HepG2 (cell line): Measurements from ENCODE around the gene ESRP2. TPM values are rescaled to one million over a fixed set of nuclear protein-coding genes. Genes with fewer than 3 reads are reported as not detected.

Experiments
- ASH2L ChIP-seq: fragments of 300-600, 200-600 bp; sonication (generic); IDR thresholded peaks from 2 replicates; pipeline ENCODE4 v1.7.0; 2017; ENCODE audit warnings: low read depth, mild to moderate bottlenecking, moderate library complexity, mixed read lengths, low read length; ENCODE audit not compliant: insufficient read length
- HNRNPL ChIP-seq: fragments of 200-400 bp; formaldehyde crosslinking; IDR thresholded peaks from 2 replicates; pipeline ENCODE4 v1.6.1; 2017; ENCODE audit warnings: mild to moderate bottlenecking, low read depth, low read length
- MYNN ChIP-seq: sonication (generic); formaldehyde crosslinking; IDR thresholded peaks from 2 replicates; pipeline ENCODE4 v1.4.0; 2020; ENCODE audit warnings: mild to moderate bottlenecking, low read depth, missing genetic modification reagents
- NFE2 ChIP-seq: sonication (generic); formaldehyde crosslinking; IDR thresholded peaks from 2 replicates; pipeline ENCODE4 v1.4.0; 2020; ENCODE audit warnings: missing genetic modification reagents
- RAD51 ChIP-seq: fragments of 450-650 bp; IDR thresholded peaks from 2 replicates; pipeline ENCODE4 v1.6.1; 2016; ENCODE audit warnings: borderline replicate concordance
- RCOR2 ChIP-seq: IDR thresholded peaks from 2 replicates; pipeline ENCODE4 v1.6.1; 2016; ENCODE audit warnings: missing biosample characterization, missing genetic modification reagents
- ZBTB38 ChIP-seq: sonication (generic); formaldehyde crosslinking; IDR thresholded peaks from 2 replicates; pipeline ENCODE4 v1.5.1; 2020; ENCODE audit warnings: mild to moderate bottlenecking, missing genetic modification reagents
- ZFP36L2 ChIP-seq: sonication (generic); formaldehyde crosslinking; IDR thresholded peaks from 2 replicates; pipeline ENCODE4 v1.4.0; 2020; ENCODE audit warnings: missing genetic modification reagents
- ZNF256 ChIP-seq: sonication (generic); formaldehyde crosslinking; conservative IDR thresholded peaks from 2 replicates; pipeline ENCODE4 v1.4.0; 2020; ENCODE audit warnings: missing genetic modification reagents
- ZNF329 ChIP-seq: sonication (generic); formaldehyde crosslinking; IDR thresholded peaks from 2 replicates; pipeline ENCODE4 v1.9.0; 2021; ENCODE audit warnings: low read depth, mild to moderate bottlenecking, missing genetic modification reagents
- ZNF550 ChIP-seq: sonication (generic); formaldehyde crosslinking; IDR thresholded peaks from 2 replicates; pipeline ENCODE4 v1.4.0; 2020; ENCODE audit warnings: mild to moderate bottlenecking, missing genetic modification reagents, borderline replicate concordance
- ZNF607 ChIP-seq: sonication (generic); formaldehyde crosslinking; IDR thresholded peaks from 2 replicates; pipeline ENCODE4 v1.5.1; 2020; ENCODE audit warnings: missing genetic modification reagents, mild to moderate bottlenecking, borderline replicate concordance
- ZNF781 ChIP-seq: sonication (generic); formaldehyde crosslinking; IDR thresholded peaks from 2 replicates; pipeline ENCODE4 v1.5.1; 2020; ENCODE audit warnings: borderline replicate concordance, mild to moderate bottlenecking, missing genetic modification reagents; ENCODE audit errors: not compliant biosample characterization
- ZNF841 ChIP-seq: sonication (generic); formaldehyde crosslinking; IDR thresholded peaks from 2 replicates; pipeline ENCODE4 v1.8.1; 2023; ENCODE audit warnings: missing genetic modification reagents, borderline replicate concordance
- ZNF883 ChIP-seq: sonication (generic); formaldehyde crosslinking; IDR thresholded peaks from 2 replicates; pipeline ENCODE4 v1.5.1; 2020; ENCODE audit warnings: mild to moderate bottlenecking, missing genetic modification reagents; ENCODE audit errors: not compliant biosample characterization
- polyA plus RNA-seq, 8 experiments: library from polyadenylated mRNA; depleted of rRNA in 3 of 8; stranded (reverse) in 7 of 8; unstranded in 1 of 8; fragments of >200 nt; fragmentation: Illumina TruSeq in 4 of 8; extraction: Trizol in 4 of 8; gene quantifications; 2 replicates each; pipeline versions ENCODE4 v1.2.1 to v1.2.3, GENCODE V29; 2011 to 2016; ENCODE audit warnings: low read depth in 4 of 8, missing spikeins in 1 of 8, mixed read lengths in 1 of 8; ENCODE audit not compliant: insufficient read depth in 1 of 8
- total RNA-seq, 5 experiments: library from RNA; depleted of rRNA; stranded (reverse); fragments of >200 nt; fragmentation: Illumina TruSeq; extraction: Trizol; gene quantifications; 2 replicates each; pipeline ENCODE4 v1.2.3, GENCODE V29; 2016; ENCODE audit warnings: low read depth in 1 of 5
- TF ChIP-seq, protein P1 (sequence below): sonication (generic); formaldehyde crosslinking; IDR thresholded peaks from 2 replicates; pipeline ENCODE4 v1.8.0; 2022; ENCODE audit warnings: mild to moderate bottlenecking, missing genetic modification reagents; ENCODE audit not compliant: insufficient replicate concordance
- TF ChIP-seq, protein P2 (sequence below): sonication (generic); formaldehyde crosslinking; IDR thresholded peaks from 2 replicates; pipeline ENCODE4 v1.5.1; 2020; ENCODE audit warnings: mild to moderate bottlenecking, missing genetic modification reagents, borderline replicate concordance
- TF ChIP-seq, protein P3 (sequence below): sonication (generic); formaldehyde crosslinking; IDR thresholded peaks from 2 replicates; pipeline ENCODE4 v1.4.0; 2020; ENCODE audit warnings: missing genetic modification reagents, mild to moderate bottlenecking, borderline replicate concordance
- TF ChIP-seq, protein P4 (sequence below): sonication (generic); formaldehyde crosslinking; IDR thresholded peaks from 2 replicates; pipeline ENCODE4 v1.9.0; 2022; ENCODE audit warnings: low read depth, missing genetic modification reagents
- TF ChIP-seq, protein P5 (sequence below): sonication (generic); formaldehyde crosslinking; IDR thresholded peaks from 2 replicates; pipeline ENCODE4 v1.5.0; 2020; ENCODE audit warnings: mild to moderate bottlenecking, missing genetic modification reagents, moderate library complexity

ESRP2 gene
- total and polyA plus RNA-seq, 2 of the 13 experiments (the other 11 are each of a cell fraction or from before 2014, with no cell fraction given), result 21.1 to 32.4 TPM

DNA sequence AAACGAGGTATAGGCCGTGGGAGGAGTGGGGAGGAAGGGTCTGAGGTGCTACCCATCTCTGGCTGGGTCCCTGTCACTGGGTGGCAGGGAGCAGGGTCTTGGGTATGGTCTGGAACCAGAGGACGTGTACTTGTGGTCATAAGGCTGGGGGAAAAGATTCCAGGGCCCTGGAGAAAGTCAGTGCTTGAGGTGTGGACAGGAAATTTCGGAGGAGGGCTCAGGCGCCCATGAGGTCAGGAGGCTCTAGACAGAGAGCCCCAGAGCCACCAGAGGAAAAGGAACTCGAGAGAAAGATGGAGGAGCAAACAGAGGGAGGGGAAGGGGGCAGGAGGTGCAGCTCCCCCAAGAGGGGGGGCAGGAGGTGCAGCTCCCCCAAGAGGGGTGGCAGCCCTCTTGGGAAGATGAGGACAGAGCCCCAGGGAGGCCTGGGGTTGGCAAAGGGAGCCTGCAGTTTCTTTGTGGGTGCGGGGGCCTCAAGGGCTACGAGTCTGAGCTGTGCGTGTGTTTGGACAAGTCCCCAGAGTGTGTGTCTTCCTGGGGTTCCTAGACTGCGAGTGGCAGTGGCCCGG, 27.7 kb upstream of the ESRP2 start (continued):
- TF ChIP-seq ZNF256, result no peak
- TF ChIP-seq, protein P1, sequence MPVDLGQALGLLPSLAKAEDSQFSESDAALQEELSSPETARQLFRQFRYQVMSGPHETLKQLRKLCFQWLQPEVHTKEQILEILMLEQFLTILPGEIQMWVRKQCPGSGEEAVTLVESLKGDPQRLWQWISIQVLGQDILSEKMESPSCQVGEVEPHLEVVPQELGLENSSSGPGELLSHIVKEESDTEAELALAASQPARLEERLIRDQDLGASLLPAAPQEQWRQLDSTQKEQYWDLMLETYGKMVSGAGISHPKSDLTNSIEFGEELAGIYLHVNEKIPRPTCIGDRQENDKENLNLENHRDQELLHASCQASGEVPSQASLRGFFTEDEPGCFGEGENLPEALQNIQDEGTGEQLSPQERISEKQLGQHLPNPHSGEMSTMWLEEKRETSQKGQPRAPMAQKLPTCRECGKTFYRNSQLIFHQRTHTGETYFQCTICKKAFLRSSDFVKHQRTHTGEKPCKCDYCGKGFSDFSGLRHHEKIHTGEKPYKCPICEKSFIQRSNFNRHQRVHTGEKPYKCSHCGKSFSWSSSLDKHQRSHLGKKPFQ (CRISPR knock-in tag), result no peak
- TF ChIP-seq ZNF329 (CRISPR knock-in tag), result no peak
- TF ChIP-seq MYNN (CRISPR knock-in tag), result 0 out of 2 replicates have a peak, but pooled peaks have one; percentile 39
- TF ChIP-seq HNRNPL, result 0 out of 2 replicates have a peak, but pooled peaks have one; percentile 29
- 0 out of 2 replicates have a peak, but pooled peaks have one; percentile 31 for TF ChIP-seq RCOR2
- TF ChIP-seq ZFP36L2 (CRISPR knock-in tag), result no peak
- TF ChIP-seq ZNF781, result peak; percentile 55
- TF ChIP-seq ASH2L, result no peak
- TF ChIP-seq, protein P2, sequence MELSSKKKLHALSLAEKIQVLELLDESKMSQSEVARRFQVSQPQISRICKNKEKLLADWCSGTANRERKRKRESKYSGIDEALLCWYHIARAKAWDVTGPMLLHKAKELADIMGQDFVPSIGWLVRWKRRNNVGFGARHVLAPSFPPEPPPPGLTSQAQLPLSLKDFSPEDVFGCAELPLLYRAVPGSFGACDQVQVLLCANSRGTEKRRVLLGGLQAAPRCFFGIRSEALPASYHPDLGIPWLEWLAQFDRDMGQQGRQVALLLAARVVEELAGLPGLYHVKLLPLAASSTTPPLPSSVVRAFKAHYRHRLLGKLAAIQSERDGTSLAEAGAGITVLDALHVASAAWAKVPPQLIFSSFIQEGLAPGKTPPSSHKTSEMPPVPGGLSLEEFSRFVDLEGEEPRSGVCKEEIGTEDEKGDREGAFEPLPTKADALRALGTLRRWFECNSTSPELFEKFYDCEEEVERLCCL (CRISPR knock-in tag), result 0 out of 2 replicates have a peak, but pooled peaks have one; percentile 35
- TF ChIP-seq ZNF550 (CRISPR knock-in tag), result 0 out of 2 replicates have a peak, but pooled peaks have one; percentile 38
- TF ChIP-seq ZBTB38 (CRISPR knock-in tag), result 0 out of 2 replicates have a peak, but pooled peaks have one; percentile 4
- no peak for TF ChIP-seq ZNF883 (CRISPR knock-in tag)
- no peak for TF ChIP-seq ZNF607 (CRISPR knock-in tag)
- TF ChIP-seq, protein P3, sequence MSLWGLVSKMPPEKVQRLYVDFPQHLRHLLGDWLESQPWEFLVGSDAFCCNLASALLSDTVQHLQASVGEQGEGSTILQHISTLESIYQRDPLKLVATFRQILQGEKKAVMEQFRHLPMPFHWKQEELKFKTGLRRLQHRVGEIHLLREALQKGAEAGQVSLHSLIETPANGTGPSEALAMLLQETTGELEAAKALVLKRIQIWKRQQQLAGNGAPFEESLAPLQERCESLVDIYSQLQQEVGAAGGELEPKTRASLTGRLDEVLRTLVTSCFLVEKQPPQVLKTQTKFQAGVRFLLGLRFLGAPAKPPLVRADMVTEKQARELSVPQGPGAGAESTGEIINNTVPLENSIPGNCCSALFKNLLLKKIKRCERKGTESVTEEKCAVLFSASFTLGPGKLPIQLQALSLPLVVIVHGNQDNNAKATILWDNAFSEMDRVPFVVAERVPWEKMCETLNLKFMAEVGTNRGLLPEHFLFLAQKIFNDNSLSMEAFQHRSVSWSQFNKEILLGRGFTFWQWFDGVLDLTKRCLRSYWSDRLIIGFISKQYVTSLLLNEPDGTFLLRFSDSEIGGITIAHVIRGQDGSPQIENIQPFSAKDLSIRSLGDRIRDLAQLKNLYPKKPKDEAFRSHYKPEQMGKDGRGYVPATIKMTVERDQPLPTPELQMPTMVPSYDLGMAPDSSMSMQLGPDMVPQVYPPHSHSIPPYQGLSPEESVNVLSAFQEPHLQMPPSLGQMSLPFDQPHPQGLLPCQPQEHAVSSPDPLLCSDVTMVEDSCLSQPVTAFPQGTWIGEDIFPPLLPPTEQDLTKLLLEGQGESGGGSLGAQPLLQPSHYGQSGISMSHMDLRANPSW, result no peak
- no peak for TF ChIP-seq RAD51
- no peak for TF ChIP-seq ZNF841
- TF ChIP-seq NFE2 (CRISPR knock-in tag), result no peak
- TF ChIP-seq, protein P4, sequence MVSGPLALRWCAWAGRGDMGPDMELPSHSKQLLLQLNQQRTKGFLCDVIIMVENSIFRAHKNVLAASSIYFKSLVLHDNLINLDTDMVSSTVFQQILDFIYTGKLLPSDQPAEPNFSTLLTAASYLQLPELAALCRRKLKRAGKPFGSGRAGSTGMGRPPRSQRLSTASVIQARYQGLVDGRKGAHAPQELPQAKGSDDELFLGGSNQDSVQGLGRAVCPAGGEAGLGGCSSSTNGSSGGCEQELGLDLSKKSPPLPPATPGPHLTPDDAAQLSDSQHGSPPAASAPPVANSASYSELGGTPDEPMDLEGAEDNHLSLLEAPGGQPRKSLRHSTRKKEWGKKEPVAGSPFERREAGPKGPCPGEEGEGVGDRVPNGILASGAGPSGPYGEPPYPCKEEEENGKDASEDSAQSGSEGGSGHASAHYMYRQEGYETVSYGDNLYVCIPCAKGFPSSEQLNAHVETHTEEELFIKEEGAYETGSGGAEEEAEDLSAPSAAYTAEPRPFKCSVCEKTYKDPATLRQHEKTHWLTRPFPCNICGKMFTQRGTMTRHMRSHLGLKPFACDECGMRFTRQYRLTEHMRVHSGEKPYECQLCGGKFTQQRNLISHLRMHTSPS (CRISPR knock-in tag), result no peak; the same call in 1 of the 2 replicates
- TF ChIP-seq, protein P5, sequence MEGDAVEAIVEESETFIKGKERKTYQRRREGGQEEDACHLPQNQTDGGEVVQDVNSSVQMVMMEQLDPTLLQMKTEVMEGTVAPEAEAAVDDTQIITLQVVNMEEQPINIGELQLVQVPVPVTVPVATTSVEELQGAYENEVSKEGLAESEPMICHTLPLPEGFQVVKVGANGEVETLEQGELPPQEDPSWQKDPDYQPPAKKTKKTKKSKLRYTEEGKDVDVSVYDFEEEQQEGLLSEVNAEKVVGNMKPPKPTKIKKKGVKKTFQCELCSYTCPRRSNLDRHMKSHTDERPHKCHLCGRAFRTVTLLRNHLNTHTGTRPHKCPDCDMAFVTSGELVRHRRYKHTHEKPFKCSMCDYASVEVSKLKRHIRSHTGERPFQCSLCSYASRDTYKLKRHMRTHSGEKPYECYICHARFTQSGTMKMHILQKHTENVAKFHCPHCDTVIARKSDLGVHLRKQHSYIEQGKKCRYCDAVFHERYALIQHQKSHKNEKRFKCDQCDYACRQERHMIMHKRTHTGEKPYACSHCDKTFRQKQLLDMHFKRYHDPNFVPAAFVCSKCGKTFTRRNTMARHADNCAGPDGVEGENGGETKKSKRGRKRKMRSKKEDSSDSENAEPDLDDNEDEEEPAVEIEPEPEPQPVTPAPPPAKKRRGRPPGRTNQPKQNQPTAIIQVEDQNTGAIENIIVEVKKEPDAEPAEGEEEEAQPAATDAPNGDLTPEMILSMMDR (CRISPR knock-in tag), result no peak
